HCT116 (cell line): ENCODE results near the gene EHBP1. TPM values are rescaled to one million over a fixed set of nuclear protein-coding genes. Genes with fewer than 3 reads are reported as not detected.

Experiments
- ATAC-seq: fragments of 200-7000 bp; cut with Tn5 transposase; 2 replicates; pipeline ENCODE4 v1.9.1; 2020; ENCODE audit warnings: mild to moderate bottlenecking, moderate library complexity
- BruUV-seq: library from RNA; stranded (reverse); fragments of 400-500 nt; replicated peaks from 2 replicates; lab custom pipeline; 2021; lab: Mats Ljungman, UMichigan
- CTCF ChIA-PET: fragments of 300-600 bp; sonication (Branson Sonifier 250); formaldehyde crosslinking; loops from one replicate; lab custom pipeline; 2021; ENCODE audit warnings: antibody characterized with exemption; lab: Charles Lee
- POLR2A ChIA-PET: fragments of 300-600, 350-600 bp; sonication (Branson Sonifier 250); formaldehyde crosslinking; loops from one replicate; lab custom pipeline; 2021; ENCODE audit warnings: antibody characterized with exemption; lab: Charles Lee
- RAD21 ChIA-PET, 2 experiments: fragments of 300-600 bp; sonication (Branson Sonifier 250); formaldehyde crosslinking; loops; one replicate each; lab custom pipeline; 2023; ENCODE audit warnings: low total read pairs in 2 of 2; ENCODE audit not compliant: uncharacterized antibody in 2 of 2, unreplicated experiment in 2 of 2, low non-redundant PET in 1 of 2; lab: Charles Lee
- DNase-seq: peaks from one replicate; pipeline ENCODE4 v3.0.0-alpha.2; 2010; ENCODE audit warnings: low read depth, low spot score
- H2AFZ ChIP-seq: fragments of 200-600 bp; shearing (Covaris generic), sonication (generic); 2 replicates; pipeline ENCODE4 v1.6.1; 2017; ENCODE audit warnings: low read depth, mixed run types, mixed read lengths, antibody characterized with exemption, low read length; ENCODE audit not compliant: poor library complexity, severe bottlenecking
- H3K27ac ChIP-seq: 2 replicates; pipeline ENCODE4 v1.5.1; 2012; ENCODE audit warnings: low read depth, low read length
- H3K27me3 ChIP-seq: fragments of 200-600 bp; sonication (generic); 2 replicates; pipeline ENCODE4 v1.6.1; 2016; ENCODE audit warnings: mixed run types, low read length, mixed read lengths; ENCODE audit not compliant: insufficient read depth
- H3K36me3 ChIP-seq, 2 experiments: fragments of 200-500 bp in 1 of 2; fragments of 200-600 bp in 1 of 2; sonication (Bioruptor generic) in 1 of 2; sonication (generic) in 1 of 2; 2 replicates each; pipeline versions ENCODE4 v1.5.1 to v1.6.1; 2014 to 2016; ENCODE audit warnings: low read length in 2 of 2, inconsistent platforms in 1 of 2, mixed read lengths in 1 of 2, mixed run types in 1 of 2; ENCODE audit not compliant: insufficient read depth in 2 of 2, control insufficient read depth in 1 of 2
- H3K4me1 ChIP-seq, 2 experiments: fragments of 200-600 bp in 1 of 2; sonication (generic) in 1 of 2; 2 replicates each; pipeline versions ENCODE4 v1.5.1 to v1.6.1; 2012 to 2017; ENCODE audit warnings: low read length in 2 of 2, inconsistent platforms in 1 of 2, mild to moderate bottlenecking in 1 of 2, mixed read lengths in 1 of 2, mixed run types in 1 of 2, moderate library complexity in 1 of 2; ENCODE audit not compliant: insufficient read depth in 2 of 2, control insufficient read depth in 1 of 2
- H3K4me2 ChIP-seq: fragments of 200-600 bp; sonication (generic); 2 replicates; pipeline ENCODE4 v1.6.1; 2017; ENCODE audit warnings: mixed run types, low read length, mixed read lengths
- H3K4me3 ChIP-seq, 2 experiments: fragments of 200-600 bp in 1 of 2; sonication (generic) in 1 of 2; replicated peaks in 1 of 2; 2 replicates each; pipeline ENCODE4 v1.5.1; 2011 to 2016; ENCODE audit warnings: low read length in 2 of 2, control low read depth in 1 of 2, low read depth in 1 of 2, mild to moderate bottlenecking in 1 of 2, mixed read lengths in 1 of 2, mixed run types in 1 of 2
- H3K79me2 ChIP-seq: fragments of 200-600 bp; sonication (generic); 2 replicates; pipeline ENCODE4 v1.6.1; 2017; ENCODE audit warnings: mild to moderate bottlenecking, mixed run types, low read length, moderate library complexity, mixed read lengths; ENCODE audit not compliant: insufficient read depth
- H3K9ac ChIP-seq: fragments of 200-600 bp; sonication (generic); 2 replicates; pipeline ENCODE4 v1.6.1; 2016; ENCODE audit warnings: low read length, mixed read lengths
- H3K9me2 ChIP-seq: fragments of 200-600 bp; sonication (generic), shearing (Covaris generic); 2 replicates; pipeline ENCODE4 v1.6.1; 2017; ENCODE audit warnings: mixed run types, mild to moderate bottlenecking, moderate library complexity; ENCODE audit not compliant: insufficient read depth
- H3K9me3 ChIP-seq, 2 experiments: fragments of 200-500 bp in 1 of 2; fragments of 200-600 bp in 1 of 2; sonication (Bioruptor generic) in 1 of 2; sonication (generic) in 1 of 2; 2 replicates each; pipeline ENCODE4 v1.6.1; 2014 to 2017; ENCODE audit warnings: low read length in 2 of 2, mixed read lengths in 2 of 2, inconsistent platforms in 1 of 2, low read depth in 1 of 2, mild to moderate bottlenecking in 1 of 2, mixed run types in 1 of 2, moderate library complexity in 1 of 2; ENCODE audit not compliant: control insufficient read depth in 1 of 2, insufficient read depth in 1 of 2
- H4K20me1 ChIP-seq: fragments of 200-600 bp; sonication (generic), shearing (Covaris generic); 2 replicates; pipeline ENCODE4 v1.6.1; 2017; ENCODE audit warnings: mixed run types, mild to moderate bottlenecking, moderate library complexity; ENCODE audit not compliant: insufficient read depth
- CBX3 ChIP-seq: IDR thresholded peaks from 2 replicates; pipeline ENCODE4 v1.6.1; 2012; ENCODE audit warnings: low read depth
- CEBPB ChIP-seq: IDR thresholded peaks from 2 replicates; pipeline ENCODE4 v1.6.1; 2012; ENCODE audit warnings: low read depth
- CTCF ChIP-seq, 3 experiments: fragments of 200-600 bp in 1 of 3; sonication (generic) in 1 of 3; IDR thresholded peaks in 2 of 3; conservative IDR thresholded peaks in 1 of 3; 2 replicates each; pipeline ENCODE4 v1.5.1; 2012 to 2017; ENCODE audit warnings: low read depth in 2 of 3, low read length in 2 of 3, antibody characterized with exemption in 1 of 3, borderline replicate concordance in 1 of 3, control low read depth in 1 of 3, mild to moderate bottlenecking in 1 of 3, mixed read lengths in 1 of 3, mixed run types in 1 of 3, moderate library complexity in 1 of 3; ENCODE audit not compliant: insufficient read depth in 1 of 3
- EGR1 ChIP-seq: IDR thresholded peaks from 2 replicates; pipeline ENCODE4 v1.6.1; 2012; ENCODE audit warnings: low read depth
- ELF1 ChIP-seq: IDR thresholded peaks from 2 replicates; pipeline ENCODE4 v1.6.1; 2012; ENCODE audit warnings: low read depth, borderline replicate concordance
- FOSL1 ChIP-seq: IDR thresholded peaks from 2 replicates; pipeline ENCODE4 v1.6.1; 2012; ENCODE audit warnings: low read depth
- JUND ChIP-seq: IDR thresholded peaks from 2 replicates; pipeline ENCODE4 v1.6.1; 2012
- POLR2A ChIP-seq: IDR thresholded peaks from 2 replicates; pipeline ENCODE4 v1.7.0; 2011; ENCODE audit warnings: borderline replicate concordance; ENCODE audit not compliant: insufficient read depth, insufficient read length; ENCODE audit errors: extremely low read depth
- POLR2AphosphoS5 ChIP-seq: IDR thresholded peaks from 2 replicates; pipeline ENCODE4 v1.6.1; 2011; ENCODE audit warnings: mild to moderate bottlenecking, low read depth, low read length, moderate library complexity
- SP1 ChIP-seq: IDR thresholded peaks from 2 replicates; pipeline ENCODE4 v1.6.1; 2012; ENCODE audit warnings: low read depth
- SRF ChIP-seq: IDR thresholded peaks from 2 replicates; pipeline ENCODE4 v1.6.1; 2012; ENCODE audit warnings: low read depth
- TCF7L2 ChIP-seq: IDR thresholded peaks from 2 replicates; pipeline ENCODE4 v1.7.0; 2011; ENCODE audit warnings: borderline replicate concordance, inconsistent platforms; ENCODE audit not compliant: insufficient read depth, insufficient read length; ENCODE audit errors: extremely low read depth
- YY1 ChIP-seq: IDR thresholded peaks from 2 replicates; pipeline ENCODE4 v1.6.1; 2011; ENCODE audit warnings: low read length, low read depth, moderate library complexity, mild to moderate bottlenecking; ENCODE audit not compliant: insufficient replicate concordance; ENCODE audit errors: extremely low read depth
- ZFX ChIP-seq: fragments of 450-650 bp; IDR thresholded peaks from 2 replicates; pipeline ENCODE4 v1.6.1; 2017
- ZNF274 ChIP-seq: fragments of 200-500 bp; sonication (Bioruptor generic); IDR thresholded peaks from 2 replicates; pipeline ENCODE4 v1.6.1; 2014; ENCODE audit warnings: mild to moderate bottlenecking, low read depth, low read length, inconsistent platforms
- intact Hi-C: fragments of 100-400 bp; cut with micrococcal nuclease; formaldehyde crosslinking; loops from 2 replicates; pipeline ENCODE4 v1.10.0; 2022
- total RNA-seq: library from RNA; stranded (reverse); gene quantifications from one replicate; pipeline ENCODE4 v1.2.1, GENCODE V29; 2021; ENCODE audit not compliant: unreplicated experiment
- TF ChIP-seq, protein P1 (sequence below): IDR thresholded peaks from 2 replicates; pipeline ENCODE4 v1.6.1; 2012; ENCODE audit warnings: low read depth
- TF ChIP-seq, protein P2 (sequence below): IDR thresholded peaks from 2 replicates; pipeline ENCODE4 v1.6.1; 2011; ENCODE audit warnings: mild to moderate bottlenecking, low read length, moderate library complexity; ENCODE audit not compliant: insufficient replicate concordance; ENCODE audit errors: extremely low read depth
- TF ChIP-seq, protein P3 (sequence below): IDR thresholded peaks from 2 replicates; pipeline ENCODE4 v1.6.1; 2012

The EHBP1 gene
- total RNA-seq, 1 experiment from 2014 or later: 89.9 TPM

GRCh38 chr2:62797107-62797506, 91.6 kb downstream of the EHBP1 start:
- H4K20me1 ChIP-seq: peaks cover 4% of the 10 kb centered on the region; the same call in 1 of the 2 replicates
- TF ChIP-seq JUND: no peak
- no peak for TF ChIP-seq YY1
- TF ChIP-seq ZNF274: no peak
- TF ChIP-seq CBX3: no peak
- TF ChIP-seq, protein P1, sequence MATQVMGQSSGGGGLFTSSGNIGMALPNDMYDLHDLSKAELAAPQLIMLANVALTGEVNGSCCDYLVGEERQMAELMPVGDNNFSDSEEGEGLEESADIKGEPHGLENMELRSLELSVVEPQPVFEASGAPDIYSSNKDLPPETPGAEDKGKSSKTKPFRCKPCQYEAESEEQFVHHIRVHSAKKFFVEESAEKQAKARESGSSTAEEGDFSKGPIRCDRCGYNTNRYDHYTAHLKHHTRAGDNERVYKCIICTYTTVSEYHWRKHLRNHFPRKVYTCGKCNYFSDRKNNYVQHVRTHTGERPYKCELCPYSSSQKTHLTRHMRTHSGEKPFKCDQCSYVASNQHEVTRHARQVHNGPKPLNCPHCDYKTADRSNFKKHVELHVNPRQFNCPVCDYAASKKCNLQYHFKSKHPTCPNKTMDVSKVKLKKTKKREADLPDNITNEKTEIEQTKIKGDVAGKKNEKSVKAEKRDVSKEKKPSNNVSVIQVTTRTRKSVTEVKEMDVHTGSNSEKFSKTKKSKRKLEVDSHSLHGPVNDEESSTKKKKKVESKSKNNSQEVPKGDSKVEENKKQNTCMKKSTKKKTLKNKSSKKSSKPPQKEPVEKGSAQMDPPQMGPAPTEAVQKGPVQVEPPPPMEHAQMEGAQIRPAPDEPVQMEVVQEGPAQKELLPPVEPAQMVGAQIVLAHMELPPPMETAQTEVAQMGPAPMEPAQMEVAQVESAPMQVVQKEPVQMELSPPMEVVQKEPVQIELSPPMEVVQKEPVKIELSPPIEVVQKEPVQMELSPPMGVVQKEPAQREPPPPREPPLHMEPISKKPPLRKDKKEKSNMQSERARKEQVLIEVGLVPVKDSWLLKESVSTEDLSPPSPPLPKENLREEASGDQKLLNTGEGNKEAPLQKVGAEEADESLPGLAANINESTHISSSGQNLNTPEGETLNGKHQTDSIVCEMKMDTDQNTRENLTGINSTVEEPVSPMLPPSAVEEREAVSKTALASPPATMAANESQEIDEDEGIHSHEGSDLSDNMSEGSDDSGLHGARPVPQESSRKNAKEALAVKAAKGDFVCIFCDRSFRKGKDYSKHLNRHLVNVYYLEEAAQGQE: no peak
- TF ChIP-seq CTCF (IDR thresholded peaks at IDR 0.05 in 2 of 3, conservative IDR thresholded peaks at IDR 0.05 in 1 of 3; ENCODE audit: borderline replicate concordance in 1 of 3, insufficient read depth in 1 of 3, low read depth in 2 of 3, low read length in 2 of 3): no peak
- TF ChIP-seq ELF1: no peak
- TF ChIP-seq POLR2AphosphoS5: no peak
- no peak for TF ChIP-seq CEBPB
- TF ChIP-seq FOSL1: no peak
- TF ChIP-seq SRF: no peak
- TF ChIP-seq EGR1: no peak
- no peak for TF ChIP-seq TCF7L2
- TF ChIP-seq, protein P2, sequence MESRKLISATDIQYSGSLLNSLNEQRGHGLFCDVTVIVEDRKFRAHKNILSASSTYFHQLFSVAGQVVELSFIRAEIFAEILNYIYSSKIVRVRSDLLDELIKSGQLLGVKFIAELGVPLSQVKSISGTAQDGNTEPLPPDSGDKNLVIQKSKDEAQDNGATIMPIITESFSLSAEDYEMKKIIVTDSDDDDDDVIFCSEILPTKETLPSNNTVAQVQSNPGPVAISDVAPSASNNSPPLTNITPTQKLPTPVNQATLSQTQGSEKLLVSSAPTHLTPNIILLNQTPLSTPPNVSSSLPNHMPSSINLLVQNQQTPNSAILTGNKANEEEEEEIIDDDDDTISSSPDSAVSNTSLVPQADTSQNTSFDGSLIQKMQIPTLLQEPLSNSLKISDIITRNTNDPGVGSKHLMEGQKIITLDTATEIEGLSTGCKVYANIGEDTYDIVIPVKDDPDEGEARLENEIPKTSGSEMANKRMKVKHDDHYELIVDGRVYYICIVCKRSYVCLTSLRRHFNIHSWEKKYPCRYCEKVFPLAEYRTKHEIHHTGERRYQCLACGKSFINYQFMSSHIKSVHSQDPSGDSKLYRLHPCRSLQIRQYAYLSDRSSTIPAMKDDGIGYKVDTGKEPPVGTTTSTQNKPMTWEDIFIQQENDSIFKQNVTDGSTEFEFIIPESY: no peak
- TF ChIP-seq POLR2A: no peak
- TF ChIP-seq ZFX: no peak
- TF ChIP-seq, protein P3, sequence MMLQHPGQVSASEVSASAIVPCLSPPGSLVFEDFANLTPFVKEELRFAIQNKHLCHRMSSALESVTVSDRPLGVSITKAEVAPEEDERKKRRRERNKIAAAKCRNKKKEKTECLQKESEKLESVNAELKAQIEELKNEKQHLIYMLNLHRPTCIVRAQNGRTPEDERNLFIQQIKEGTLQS: no peak
- TF ChIP-seq SP1: no peak
- ATAC-seq (no peak), DNase-seq (no peak)
- BruUV-seq: no TSS peak
- no peaks in the 10 kb centered on the region for H3K27me3 ChIP-seq
- ChIA-PET CTCF (interaction anchor here (1.0 to 1.4 kb wide), 2 partner anchors 9 to 22 kb away, joined by 3 read pairs; no protein-coding TSS in a partner anchor), POLR2A (no interaction called here), RAD21 (no interaction called here)
- peaks cover 25 to 37% of the 10 kb centered on the region in 2 experiments for H3K4me1 ChIP-seq
- no peak overlapping the region for H3K9ac ChIP-seq
- H3K9me3 ChIP-seq: no peaks in the 10 kb centered on the region
- H3K36me3 ChIP-seq: no peaks in the 10 kb centered on the region
- peaks cover 97% of the 10 kb centered on the region for H3K79me2 ChIP-seq
- H3K4me3 ChIP-seq: no peak overlapping the region
- no peaks in the 10 kb centered on the region for H3K9me2 ChIP-seq
- H3K27ac ChIP-seq: no peak overlapping the region
- H3K4me2 ChIP-seq: no peak overlapping the region
- no peak overlapping the region for H2AFZ ChIP-seq
- intact Hi-C loops: no loop called here
